PC-9 (cell line): ENCODE measurements around the gene TNS1. TPM values are rescaled to one million over a fixed set of nuclear protein-coding genes. Genes with fewer than 3 reads are reported as not detected.

Experiments used
- BruUV-seq: library from RNA; stranded (reverse); fragments of 400-500 nt; replicated peaks from 2 replicates; lab custom pipeline; 2021; lab: Mats Ljungman, UMichigan
- CTCF ChIA-PET: fragments of 300-600 bp; sonication (Branson Sonifier 250); formaldehyde crosslinking; loops from one replicate; lab custom pipeline; 2022; ENCODE audit warnings: antibody characterized with exemption; lab: Charles Lee
- POLR2A ChIA-PET: fragments of 300-600 bp; sonication (Branson Sonifier 250); formaldehyde crosslinking; loops from one replicate; lab custom pipeline; 2022; ENCODE audit warnings: antibody characterized with exemption; ENCODE audit not compliant: unreplicated experiment; lab: Charles Lee
- DNase-seq, 2 experiments: peaks; one replicate each; pipeline versions ENCODE4 v3.0.0 to v3.0.0-alpha.2; 2015 to 2022; ENCODE audit warnings: mixed read lengths in 1 of 2
- H2AFZ ChIP-seq: fragments of 200-600 bp; sonication (generic); 2 replicates; pipeline ENCODE4 v1.8.1; 2017; ENCODE audit warnings: antibody characterized with exemption
- H3F3A ChIP-seq: fragments of 200-600 bp; sonication (generic); 2 replicates; pipeline ENCODE4 v1.8.1; 2017; ENCODE audit warnings: antibody characterized with exemption, mild to moderate bottlenecking, low read depth; ENCODE audit not compliant: insufficient read depth
- H3K27ac ChIP-seq: fragments of 200-600 bp; sonication (generic); 2 replicates; pipeline ENCODE4 v1.6.1; 2016; ENCODE audit warnings: mixed run types
- H3K27me3 ChIP-seq: fragments of 200-600 bp; sonication (generic); 2 replicates; pipeline ENCODE4 v1.6.1; 2016; ENCODE audit warnings: low read depth, mixed run types; ENCODE audit not compliant: insufficient read depth
- H3K36me3 ChIP-seq: fragments of 200-600 bp; sonication (generic); 2 replicates; pipeline ENCODE4 v1.6.1; 2016; ENCODE audit warnings: low read depth, mixed run types
- H3K4me1 ChIP-seq: fragments of 200-600 bp; sonication (generic); replicated peaks from 2 replicates; pipeline ENCODE4 v1.6.1; 2016; ENCODE audit warnings: mixed run types; ENCODE audit not compliant: insufficient read depth
- H3K4me2 ChIP-seq: fragments of 200-600 bp; sonication (generic); 2 replicates; pipeline ENCODE4 v1.6.1; 2017; ENCODE audit warnings: mixed run types
- H3K4me3 ChIP-seq: fragments of 200-600 bp; sonication (generic); 2 replicates; pipeline ENCODE4 v1.6.1; 2016; ENCODE audit warnings: mixed run types
- H3K79me2 ChIP-seq: fragments of 200-600 bp; sonication (generic); 2 replicates; pipeline ENCODE4 v1.6.1; 2017; ENCODE audit warnings: low read depth, mixed run types
- H3K9me2 ChIP-seq: fragments of 200-600 bp; sonication (generic); 2 replicates; pipeline ENCODE4 v1.8.1; 2017; ENCODE audit warnings: mild to moderate bottlenecking; ENCODE audit not compliant: insufficient read depth
- H3K9me3 ChIP-seq: fragments of 200-600 bp; sonication (generic); 2 replicates; pipeline ENCODE4 v1.8.1; 2016; ENCODE audit warnings: low read depth; ENCODE audit not compliant: insufficient read depth
- H4K20me1 ChIP-seq: fragments of 200-600 bp; sonication (generic); 2 replicates; pipeline ENCODE4 v1.8.1; 2017; ENCODE audit not compliant: insufficient read depth
- CTCF ChIP-seq: fragments of 200-600 bp; sonication (generic); conservative IDR thresholded peaks from 2 replicates; pipeline ENCODE4 v1.6.1; 2017; ENCODE audit warnings: mixed run types, antibody characterized with exemption, mild to moderate bottlenecking, moderate library complexity
- EZH2 ChIP-seq: fragments of 200-600 bp; sonication (generic); IDR thresholded peaks from 2 replicates; pipeline ENCODE4 v1.8.0; 2017; ENCODE audit warnings: antibody characterized with exemption, low read depth
- intact Hi-C: fragments of 100-400 bp; cut with micrococcal nuclease; formaldehyde crosslinking; loops from one replicate; pipeline ENCODE4 v1.10.0; 2022; ENCODE audit not compliant: unreplicated experiment
- total RNA-seq: library from RNA; stranded (reverse); gene quantifications from 2 replicates; pipeline ENCODE4 v1.2.3, GENCODE V29; 2021

TNS1 gene
- total RNA-seq, 1 experiment from 2014 or later = 5.5 TPM

- no peaks in the 10 kb centered on the region for H3K9me3 ChIP-seq
- H3K27me3 ChIP-seq = peaks cover 37% of the 10 kb centered on the region
- H3F3A ChIP-seq = no peaks in the 10 kb centered on the region
- TF ChIP-seq CTCF (no peak), EZH2 (no peak)
- ChIA-PET POLR2A (no interaction called here), CTCF (no interaction called here)
- H3K27ac ChIP-seq = no peak overlapping the region
- H4K20me1 ChIP-seq = no peaks in the 10 kb centered on the region
- H3K4me3 ChIP-seq = no peak overlapping the region
- no peaks in the 10 kb centered on the region for H3K9me2 ChIP-seq
- intact Hi-C loops = no loop called here
- no peak for DNase-seq
- no peak overlapping the region for H3K4me2 ChIP-seq
- H2AFZ ChIP-seq = no peak overlapping the region
- H3K36me3 ChIP-seq = no peaks in the 10 kb centered on the region
- H3K79me2 ChIP-seq = no peaks in the 10 kb centered on the region
- BruUV-seq = no TSS peak
- H3K4me1 ChIP-seq = no peaks in the 10 kb centered on the region
Measured at GRCh38 chr2:217905896-217906295, 96.9 kb downstream of the TNS1 start.

GRCh38 chr2:217905395-217905794 lies 97.4 kb downstream of the TNS1 start:
- Histone ChIP-seq H3K4me2 (no peak overlapping the region), H2AFZ (no peak overlapping the region), H3K27ac (no peak overlapping the region), H3K9me2 (no peaks in the 10 kb centered on the region), H3K36me3 (no peaks in the 10 kb centered on the region), H3K79me2 (no peaks in the 10 kb centered on the region), H3K4me1 (no peaks in the 10 kb centered on the region), H4K20me1 (no peaks in the 10 kb centered on the region), H3F3A (no peaks in the 10 kb centered on the region), H3K27me3 (peaks cover 37% of the 10 kb centered on the region), H3K9me3 (no peaks in the 10 kb centered on the region), H3K4me3 (no peak overlapping the region)
- intact Hi-C loops = no loop called here
- ChIA-PET CTCF (no interaction called here), POLR2A (no interaction called here)
- TF ChIP-seq CTCF (no peak), EZH2 (no peak)
- no peak for DNase-seq
- BruUV-seq = no TSS peak

- H3K4me2 ChIP-seq = no peak overlapping the region
- no TSS peak for BruUV-seq
- ChIA-PET CTCF (no interaction called here), POLR2A (no interaction called here)
- no peaks in the 10 kb centered on the region for H3K9me3 ChIP-seq
- no peaks in the 10 kb centered on the region for H3K79me2 ChIP-seq
- H2AFZ ChIP-seq = no peak overlapping the region
- no peaks in the 10 kb centered on the region for H3K9me2 ChIP-seq
- no peak overlapping the region for H3K27ac ChIP-seq
- H4K20me1 ChIP-seq = no peaks in the 10 kb centered on the region
- DNase-seq = no peak
- peaks cover 37% of the 10 kb centered on the region for H3K27me3 ChIP-seq
- intact Hi-C loops = no loop called here
- H3F3A ChIP-seq = no peaks in the 10 kb centered on the region
- H3K4me3 ChIP-seq = no peak overlapping the region
- no peaks in the 10 kb centered on the region for H3K4me1 ChIP-seq
- H3K36me3 ChIP-seq = no peaks in the 10 kb centered on the region
- TF ChIP-seq CTCF = no peak
- no peak for TF ChIP-seq EZH2
Measured at GRCh38 chr2:217904614-217904965, 98.2 kb downstream of the TNS1 start.
